ENCODE measurements around the gene P3H2. TPM values are rescaled to one million over a fixed set of nuclear protein-coding genes. Genes with fewer than 3 reads are reported as not detected.
"Not testable (repeated sequence)": the region's sequence is repeated elsewhere in the genome, so short reads cannot be mapped to it uniquely, and the experiment has no call there.

The P3H2 gene, protein sequence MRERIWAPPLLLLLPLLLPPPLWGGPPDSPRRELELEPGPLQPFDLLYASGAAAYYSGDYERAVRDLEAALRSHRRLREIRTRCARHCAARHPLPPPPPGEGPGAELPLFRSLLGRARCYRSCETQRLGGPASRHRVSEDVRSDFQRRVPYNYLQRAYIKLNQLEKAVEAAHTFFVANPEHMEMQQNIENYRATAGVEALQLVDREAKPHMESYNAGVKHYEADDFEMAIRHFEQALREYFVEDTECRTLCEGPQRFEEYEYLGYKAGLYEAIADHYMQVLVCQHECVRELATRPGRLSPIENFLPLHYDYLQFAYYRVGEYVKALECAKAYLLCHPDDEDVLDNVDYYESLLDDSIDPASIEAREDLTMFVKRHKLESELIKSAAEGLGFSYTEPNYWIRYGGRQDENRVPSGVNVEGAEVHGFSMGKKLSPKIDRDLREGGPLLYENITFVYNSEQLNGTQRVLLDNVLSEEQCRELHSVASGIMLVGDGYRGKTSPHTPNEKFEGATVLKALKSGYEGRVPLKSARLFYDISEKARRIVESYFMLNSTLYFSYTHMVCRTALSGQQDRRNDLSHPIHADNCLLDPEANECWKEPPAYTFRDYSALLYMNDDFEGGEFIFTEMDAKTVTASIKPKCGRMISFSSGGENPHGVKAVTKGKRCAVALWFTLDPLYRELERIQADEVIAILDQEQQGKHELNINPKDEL
- polyA plus RNA-seq (2013, experiment 1 of 2) = 55.0 TPM
- 45.4 TPM for polyA plus RNA-seq (2013, experiment 2 of 2)

DNA sequence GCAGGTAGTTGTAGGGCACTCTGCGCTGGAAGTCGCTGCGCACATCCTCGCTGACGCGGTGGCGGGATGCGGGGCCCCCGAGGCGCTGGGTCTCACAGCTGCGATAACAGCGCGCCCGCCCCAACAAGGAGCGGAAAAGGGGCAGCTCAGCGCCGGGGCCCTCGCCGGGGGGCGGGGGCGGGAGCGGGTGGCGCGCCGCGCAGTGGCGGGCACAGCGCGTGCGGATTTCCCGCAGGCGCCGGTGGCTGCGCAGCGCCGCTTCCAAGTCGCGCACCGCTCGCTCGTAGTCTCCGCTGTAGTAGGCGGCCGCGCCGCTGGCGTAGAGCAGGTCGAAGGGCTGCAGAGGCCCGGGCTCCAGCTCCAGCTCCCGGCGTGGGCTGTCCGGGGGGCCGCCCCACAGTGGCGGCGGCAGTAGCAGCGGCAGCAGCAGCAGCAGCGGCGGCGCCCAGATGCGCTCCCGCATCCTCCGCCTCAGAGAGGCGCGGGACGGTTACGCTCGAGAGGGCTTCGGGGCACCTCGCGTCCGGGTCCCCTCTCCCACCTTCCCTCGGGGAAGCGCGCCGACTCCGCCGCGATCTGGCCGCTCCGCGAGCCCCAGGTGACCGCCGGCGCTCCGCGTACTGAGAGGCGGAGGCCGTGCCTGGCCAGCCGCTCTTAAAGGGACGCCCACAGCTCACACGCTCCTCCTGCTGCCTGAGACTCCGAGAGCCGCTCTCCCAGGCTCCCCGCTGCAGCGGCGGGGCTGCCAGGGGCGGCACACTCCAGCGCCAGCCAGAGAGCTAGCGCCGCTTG is at the start of gene P3H2:
Gene P3H2 (minus strand): TSS at position 629 of the 792 bp plus-strand sequence. CDS start 166 bp downstream, at position 463.
- Histone ChIP-seq H3K9me3 (ENCODE audit: control insufficient read depth, low read length) (no peaks in the 10 kb centered on the region), H3K4me3 (ENCODE audit: extremely low read depth, insufficient read depth, low read length, poor library complexity, severe bottlenecking) (peak within 1 kb of the TSS; percentile 75), H3K4me1 (ENCODE audit: control insufficient read depth, insufficient read depth, low read length, poor library complexity, severe bottlenecking) (peaks cover 22% of the 10 kb centered on the region), H3K27ac (ENCODE audit: low read depth, low read length, severe bottlenecking) (peak within 1 kb of the TSS; percentile 79), H3K36me3 (ENCODE audit: control insufficient read depth, insufficient read depth, low read length) (no peaks in the 10 kb centered on the region)
- WGBS, 2 experiments (ENCODE audit: insufficient coverage in 2 of 2) = 0 to 1% methylated on average over 54 to 88 of the region's 100 CpGs

DNA sequence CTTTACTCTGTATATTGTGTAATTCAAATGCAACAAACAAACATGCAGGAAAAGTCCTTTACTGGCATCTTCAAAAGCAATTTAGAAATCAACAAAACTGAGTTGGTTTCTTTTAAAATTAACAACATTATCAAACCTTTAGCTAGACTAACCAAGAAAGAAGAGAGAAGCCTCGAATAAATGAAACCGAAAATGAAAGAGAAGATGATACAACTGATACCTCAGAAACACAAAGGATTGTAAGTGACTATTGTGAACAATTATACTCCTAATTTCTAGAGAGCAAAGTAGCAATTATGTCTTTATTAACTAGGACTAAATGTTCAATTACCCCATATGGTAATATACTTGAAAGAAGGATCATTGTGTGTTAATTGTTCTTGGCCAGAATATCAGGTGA is 49.2 kb upstream of the P3H2 start:
- Histone ChIP-seq H3K4me3 (ENCODE audit: extremely low read depth, insufficient read depth, low read length, poor library complexity, severe bottlenecking) (no peak overlapping the region), H3K27ac (ENCODE audit: low read depth, low read length, severe bottlenecking) (no peak overlapping the region), H3K4me1 (ENCODE audit: control insufficient read depth, insufficient read depth, low read length, poor library complexity, severe bottlenecking) (no peaks in the 10 kb centered on the region), H3K36me3 (ENCODE audit: control insufficient read depth, insufficient read depth, low read length) (no peaks in the 10 kb centered on the region), H3K9me3 (ENCODE audit: control insufficient read depth, low read length) (no peaks in the 10 kb centered on the region)
- no CpG with 5 or more reads among the region's 2 CpGs for WGBS, 2 experiments (ENCODE audit: insufficient coverage in 2 of 2)

DNA sequence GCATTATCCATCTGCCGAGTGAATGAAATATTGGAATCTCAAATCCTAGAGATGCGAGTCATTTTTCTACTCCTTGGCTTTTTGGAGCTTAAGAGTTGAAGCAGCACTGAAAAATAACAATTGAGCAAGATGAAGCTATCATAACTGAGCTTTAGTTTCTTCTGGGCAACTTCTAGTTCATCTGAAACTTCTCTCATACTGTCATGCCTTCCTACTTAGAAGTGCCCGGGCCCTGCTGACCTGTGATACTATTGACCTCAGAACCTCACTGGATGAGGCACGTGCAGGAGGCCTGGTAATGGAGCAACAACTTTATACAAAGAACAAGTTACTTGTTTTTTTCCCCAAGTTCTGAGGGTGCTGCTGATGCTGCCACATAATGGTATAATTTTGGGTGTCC is 48.5 kb upstream of the P3H2 start:
- H3K4me1 ChIP-seq (ENCODE audit: control insufficient read depth, insufficient read depth, low read length, poor library complexity, severe bottlenecking) = no peaks in the 10 kb centered on the region
- H3K36me3 ChIP-seq (ENCODE audit: control insufficient read depth, insufficient read depth, low read length) = no peaks in the 10 kb centered on the region
- 82 to 85% methylated on average over 2 to 4 of the region's 4 CpGs for WGBS, 2 experiments (ENCODE audit: insufficient coverage in 2 of 2)
- no peak overlapping the region for H3K27ac ChIP-seq (ENCODE audit: low read depth, low read length, severe bottlenecking)
- H3K4me3 ChIP-seq (ENCODE audit: extremely low read depth, insufficient read depth, low read length, poor library complexity, severe bottlenecking) = no peak overlapping the region
- H3K9me3 ChIP-seq (ENCODE audit: control insufficient read depth, low read length) = peaks cover 1% of the 10 kb centered on the region

DNA sequence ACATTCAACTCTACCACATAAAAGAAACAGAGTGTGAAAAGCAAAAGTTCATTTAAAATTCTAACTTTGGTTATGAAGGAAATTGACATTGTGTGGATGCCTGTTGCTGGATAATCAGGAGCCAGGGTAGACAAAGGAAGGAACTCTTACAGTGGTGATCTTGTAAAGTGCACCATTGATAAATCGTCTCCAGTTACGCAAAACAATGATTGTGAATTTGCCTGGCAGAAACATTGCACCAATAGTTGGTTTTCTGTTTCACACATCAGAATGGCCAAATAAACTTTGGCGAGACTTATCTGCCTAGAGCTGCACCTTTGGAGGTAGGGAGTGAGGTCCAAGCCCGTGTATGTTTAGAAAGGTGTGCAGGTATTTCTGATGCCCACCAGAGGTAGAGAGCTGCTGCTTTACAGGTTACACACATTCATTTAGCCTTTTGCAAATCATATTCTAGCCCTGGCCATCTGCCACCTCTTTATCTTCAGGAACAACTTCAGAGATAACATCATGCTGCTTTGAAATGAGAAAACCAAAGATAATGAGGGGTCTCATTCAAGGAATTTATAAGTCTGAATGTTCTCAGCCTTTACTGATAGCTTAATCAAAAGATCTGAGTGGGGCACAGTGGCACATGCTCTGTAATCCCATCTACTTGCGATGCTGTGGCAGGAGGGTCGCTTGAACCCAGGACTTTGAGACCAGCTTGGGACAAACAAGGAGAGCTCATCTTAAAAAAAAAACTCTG is 47.4 kb upstream of the P3H2 start:
- H3K4me3 ChIP-seq (ENCODE audit: extremely low read depth, insufficient read depth, low read length, poor library complexity, severe bottlenecking) = no peak overlapping the region
- no peaks in the 10 kb centered on the region for H3K36me3 ChIP-seq (ENCODE audit: control insufficient read depth, insufficient read depth, low read length)
- no peaks in the 10 kb centered on the region for H3K4me1 ChIP-seq (ENCODE audit: control insufficient read depth, insufficient read depth, low read length, poor library complexity, severe bottlenecking)
- no peak overlapping the region for H3K27ac ChIP-seq (ENCODE audit: low read depth, low read length, severe bottlenecking)
- H3K9me3 ChIP-seq (ENCODE audit: control insufficient read depth, low read length) = peaks cover 4% of the 10 kb centered on the region
- WGBS, 2 experiments (ENCODE audit: insufficient coverage in 2 of 2) = 78 to 86% methylated on average over 5 to 6 of the region's 6 CpGs

DNA sequence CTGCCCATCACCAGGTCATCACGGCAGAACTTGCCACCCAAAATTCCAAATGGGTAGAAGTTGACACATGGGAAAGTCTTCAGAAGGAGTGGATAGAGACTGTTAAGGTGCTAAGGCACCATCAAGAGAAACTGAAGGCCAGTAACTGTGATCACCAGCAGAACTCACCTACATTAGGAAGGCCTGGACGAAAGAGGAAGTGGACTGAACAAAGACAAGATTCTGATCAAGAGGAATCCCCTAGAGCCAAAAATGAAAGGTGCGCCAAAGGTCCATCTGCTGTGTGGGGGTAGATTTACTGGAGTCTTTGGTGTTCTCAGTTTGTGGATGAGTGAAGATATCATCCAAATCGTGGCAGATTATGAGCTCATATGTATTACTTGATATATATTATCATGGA is 46.3 kb upstream of the P3H2 start:
- WGBS, 2 experiments (ENCODE audit: insufficient coverage in 2 of 2) = 95 to 100% methylated on average over 1 to 3 of the region's 4 CpGs
- H3K36me3 ChIP-seq (ENCODE audit: control insufficient read depth, insufficient read depth, low read length) = no peaks in the 10 kb centered on the region
- no peak overlapping the region for H3K27ac ChIP-seq (ENCODE audit: low read depth, low read length, severe bottlenecking)
- H3K4me1 ChIP-seq (ENCODE audit: control insufficient read depth, insufficient read depth, low read length, poor library complexity, severe bottlenecking) = no peaks in the 10 kb centered on the region
- no peak overlapping the region for H3K4me3 ChIP-seq (ENCODE audit: extremely low read depth, insufficient read depth, low read length, poor library complexity, severe bottlenecking)
- peaks cover 7% of the 10 kb centered on the region for H3K9me3 ChIP-seq (ENCODE audit: control insufficient read depth, low read length)

DNA sequence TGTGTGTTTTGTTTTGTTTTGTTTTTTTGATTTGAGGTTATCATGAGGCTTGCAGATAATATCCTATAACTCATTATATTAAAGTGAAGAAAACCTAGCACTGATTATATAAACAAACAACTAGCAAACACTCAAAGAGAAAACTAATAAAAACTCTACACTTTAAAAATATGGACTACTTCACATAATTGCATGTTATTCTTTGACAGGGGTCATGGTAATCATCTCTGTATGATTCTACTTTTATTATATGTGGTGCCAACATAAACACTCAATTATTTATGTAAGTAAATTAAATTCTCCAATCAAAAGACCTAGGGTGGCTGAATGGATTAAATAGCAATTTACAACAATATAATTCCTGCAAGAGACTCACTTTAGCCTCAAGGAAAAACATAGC is 44.6 kb upstream of the P3H2 start:
- Histone ChIP-seq H3K36me3 (ENCODE audit: control insufficient read depth, insufficient read depth, low read length) (no peaks in the 10 kb centered on the region), H3K9me3 (ENCODE audit: control insufficient read depth, low read length) (peaks cover 7% of the 10 kb centered on the region), H3K4me1 (ENCODE audit: control insufficient read depth, insufficient read depth, low read length, poor library complexity, severe bottlenecking) (no peaks in the 10 kb centered on the region), H3K27ac (ENCODE audit: low read depth, low read length, severe bottlenecking) (no peak overlapping the region), H3K4me3 (ENCODE audit: extremely low read depth, insufficient read depth, low read length, poor library complexity, severe bottlenecking) (no peak overlapping the region)

DNA sequence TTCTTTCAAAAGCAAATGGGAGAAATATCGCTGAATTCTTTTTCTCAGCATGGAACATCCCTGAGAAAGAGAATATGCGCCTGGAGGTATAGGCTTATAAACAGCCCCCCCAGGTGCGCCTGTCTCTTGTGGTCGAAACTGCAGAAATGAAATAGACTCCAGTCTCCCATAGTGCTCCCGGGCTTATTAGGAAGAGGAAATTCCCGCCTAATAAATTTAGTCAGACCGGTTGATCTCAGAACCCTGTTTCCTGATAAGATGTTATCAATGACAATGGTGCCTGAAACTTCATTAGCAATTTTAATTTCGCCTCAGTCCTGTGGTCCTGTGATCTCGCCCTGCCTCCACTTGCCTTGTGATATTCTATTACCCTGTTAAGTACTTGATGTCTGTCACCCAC is 41.3 kb upstream of the P3H2 start:
- not testable (repeated sequence) for H3K27ac ChIP-seq (ENCODE audit: low read depth, low read length, severe bottlenecking); H3K9me3 ChIP-seq (ENCODE audit: control insufficient read depth, low read length); H3K4me1 ChIP-seq (ENCODE audit: control insufficient read depth, insufficient read depth, low read length, poor library complexity, severe bottlenecking); H3K4me3 ChIP-seq (ENCODE audit: extremely low read depth, insufficient read depth, low read length, poor library complexity, severe bottlenecking); H3K36me3 ChIP-seq (ENCODE audit: control insufficient read depth, insufficient read depth, low read length)
- 61 to 68% methylated on average over 3 to 4 of the region's 9 CpGs for WGBS, 2 experiments (ENCODE audit: insufficient coverage in 2 of 2)

DNA sequence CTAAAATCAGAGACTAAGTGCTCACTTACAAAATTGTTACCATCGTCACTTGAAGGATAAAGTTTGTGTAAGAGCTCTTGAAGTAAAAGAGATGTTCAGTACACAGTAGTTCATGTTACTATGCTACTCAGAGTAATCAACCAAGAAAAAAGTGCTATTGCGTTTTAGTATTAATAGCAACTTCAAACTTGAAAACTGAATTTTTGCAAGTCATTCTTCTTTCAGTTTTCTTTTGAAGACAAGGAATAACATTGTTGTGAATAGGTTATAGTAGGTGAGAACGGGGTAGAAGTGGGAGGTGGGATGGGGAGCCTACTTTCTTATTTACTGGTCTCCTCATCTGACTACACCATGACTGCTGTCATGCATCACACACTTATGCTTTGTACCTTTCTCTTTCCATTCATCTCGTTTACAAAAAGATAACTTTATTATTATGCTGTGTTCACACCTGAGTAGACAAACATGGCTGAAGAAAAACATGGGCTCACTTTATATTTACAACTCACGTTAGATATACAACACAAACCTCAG is 39.3 kb upstream of the P3H2 start:
- no peak overlapping the region for H3K4me3 ChIP-seq (ENCODE audit: extremely low read depth, insufficient read depth, low read length, poor library complexity, severe bottlenecking)
- no peak overlapping the region for H3K27ac ChIP-seq (ENCODE audit: low read depth, low read length, severe bottlenecking)
- H3K4me1 ChIP-seq (ENCODE audit: control insufficient read depth, insufficient read depth, low read length, poor library complexity, severe bottlenecking) = no peaks in the 10 kb centered on the region
- WGBS, 2 experiments (ENCODE audit: insufficient coverage in 2 of 2) = 90 to 91% methylated on average over 1 to 2 of the region's 5 CpGs
- H3K9me3 ChIP-seq (ENCODE audit: control insufficient read depth, low read length) = peaks cover 7% of the 10 kb centered on the region
- H3K36me3 ChIP-seq (ENCODE audit: control insufficient read depth, insufficient read depth, low read length) = no peaks in the 10 kb centered on the region

DNA sequence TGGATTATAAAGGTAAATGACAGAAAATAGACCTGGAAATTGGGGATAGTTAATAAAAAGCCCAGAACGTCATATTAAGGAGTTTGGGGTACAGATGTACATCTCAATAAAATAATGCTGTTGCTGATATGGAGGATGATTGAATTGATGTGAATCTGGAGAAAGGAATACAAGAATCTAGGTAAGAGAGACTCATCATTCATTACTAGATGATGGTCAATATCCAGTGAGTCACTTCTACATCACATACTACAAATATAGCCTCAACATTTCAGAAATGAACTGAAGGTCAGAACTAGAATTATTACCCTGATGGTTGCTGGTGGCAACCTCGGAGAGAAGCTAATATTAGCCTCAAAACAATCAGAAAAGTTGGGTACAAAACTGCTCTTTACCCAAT is 37.6 kb upstream of the P3H2 start:
- no peaks in the 10 kb centered on the region for H3K36me3 ChIP-seq (ENCODE audit: control insufficient read depth, insufficient read depth, low read length)
- H3K4me3 ChIP-seq (ENCODE audit: extremely low read depth, insufficient read depth, low read length, poor library complexity, severe bottlenecking) = no peak overlapping the region
- 60% methylated on average over 1 of the region's 2 CpGs; no CpG with 5 or more reads in 1 of the 2 experiments for WGBS, 2 experiments (ENCODE audit: insufficient coverage in 2 of 2)
- no peaks in the 10 kb centered on the region for H3K4me1 ChIP-seq (ENCODE audit: control insufficient read depth, insufficient read depth, low read length, poor library complexity, severe bottlenecking)
- H3K27ac ChIP-seq (ENCODE audit: low read depth, low read length, severe bottlenecking) = no peak overlapping the region
- H3K9me3 ChIP-seq (ENCODE audit: control insufficient read depth, low read length) = peaks cover 3% of the 10 kb centered on the region

DNA sequence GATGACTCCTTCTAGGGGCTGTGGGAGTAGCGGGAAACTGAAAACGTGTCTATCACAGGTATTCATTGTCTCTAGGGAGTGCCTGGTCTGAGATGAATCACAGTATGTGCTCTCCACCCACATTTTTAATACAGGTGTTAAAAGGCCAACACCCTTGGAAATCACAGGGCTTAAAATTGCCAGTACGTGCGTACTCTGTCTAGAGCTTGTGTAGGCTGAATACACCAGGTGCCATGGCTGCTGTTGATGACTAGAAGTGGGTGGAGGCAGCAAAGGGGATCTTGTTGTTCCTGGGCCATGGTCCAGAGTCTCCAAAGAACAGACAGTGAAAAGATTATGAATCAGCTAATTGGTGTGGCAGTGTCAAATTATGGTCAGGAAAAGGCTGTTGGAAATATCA is 35.1 kb upstream of the P3H2 start:
- Histone ChIP-seq H3K27ac (ENCODE audit: low read depth, low read length, severe bottlenecking) (no peak overlapping the region), H3K4me3 (ENCODE audit: extremely low read depth, insufficient read depth, low read length, poor library complexity, severe bottlenecking) (no peak overlapping the region), H3K36me3 (ENCODE audit: control insufficient read depth, insufficient read depth, low read length) (no peaks in the 10 kb centered on the region), H3K4me1 (ENCODE audit: control insufficient read depth, insufficient read depth, low read length, poor library complexity, severe bottlenecking) (no peaks in the 10 kb centered on the region), H3K9me3 (ENCODE audit: control insufficient read depth, low read length) (no peaks in the 10 kb centered on the region)
- 71 to 73% methylated on average over 2 to 4 of the region's 4 CpGs for WGBS, 2 experiments (ENCODE audit: insufficient coverage in 2 of 2)

Data from mesodermal cell (in vitro differentiated cells).